PFSK-1 (cell line): Measurements from ENCODE around the gene DDX24.

Experiments used
- FOXP2 ChIP-seq: optimal IDR thresholded peaks from 2 replicates; pipeline ENCODE3; 2011; ENCODE audit warnings: borderline replicate concordance, control low read depth, inconsistent platforms; ENCODE audit not compliant: insufficient read depth; ENCODE audit errors: extremely low read length, extremely low read depth
- POLR2AphosphoS5 ChIP-seq: IDR thresholded peaks from 2 replicates; pipeline ENCODE4 v1.6.1; 2012; ENCODE audit warnings: low read depth, mild to moderate bottlenecking, control low read depth, low read length, moderate library complexity
- SIN3A ChIP-seq: IDR thresholded peaks from 2 replicates; pipeline ENCODE4 v1.6.1; 2012; ENCODE audit warnings: mild to moderate bottlenecking, low read length, moderate library complexity, borderline replicate concordance; ENCODE audit not compliant: insufficient read depth
- TAF1 ChIP-seq: IDR thresholded peaks from 2 replicates; pipeline ENCODE4 v1.6.1; 2012; ENCODE audit warnings: low read length, control low read depth, borderline replicate concordance; ENCODE audit not compliant: insufficient read depth
- TF ChIP-seq, protein P1 (sequence below), 2 experiments: IDR thresholded peaks; 2 replicates each; pipeline versions ENCODE4 v1.6.1 to v1.8.0; 2011 to 2012; ENCODE audit warnings: low read depth in 2 of 2, low read length in 2 of 2, control low read depth in 1 of 2, inconsistent platforms in 1 of 2, mild to moderate bottlenecking in 1 of 2, moderate library complexity in 1 of 2; ENCODE audit not compliant: insufficient read depth in 1 of 2

DNA sequence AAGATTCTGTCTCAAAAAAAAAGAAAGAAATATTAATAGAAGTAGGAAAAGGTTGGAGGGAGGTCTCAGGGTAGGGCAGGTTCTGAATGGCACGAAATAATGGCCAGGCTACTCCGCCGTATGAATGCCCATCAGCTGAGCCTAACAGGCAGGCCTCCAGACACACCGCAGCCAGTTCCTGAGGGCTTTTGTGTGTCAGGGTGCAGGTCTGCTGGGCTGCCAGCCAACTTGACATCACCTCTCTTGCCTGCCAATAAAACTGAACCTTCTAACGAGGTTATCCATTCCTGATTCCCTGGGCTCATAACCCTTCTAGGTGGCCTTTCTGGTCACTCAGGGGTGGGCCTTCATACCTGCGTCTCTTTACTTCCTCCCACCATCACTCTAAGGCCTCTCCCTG is 32.5 kb upstream of the DDX24 start:
- no peak for TF ChIP-seq SIN3A
- no peak for TF ChIP-seq POLR2AphosphoS5
- TF ChIP-seq, protein P1, sequence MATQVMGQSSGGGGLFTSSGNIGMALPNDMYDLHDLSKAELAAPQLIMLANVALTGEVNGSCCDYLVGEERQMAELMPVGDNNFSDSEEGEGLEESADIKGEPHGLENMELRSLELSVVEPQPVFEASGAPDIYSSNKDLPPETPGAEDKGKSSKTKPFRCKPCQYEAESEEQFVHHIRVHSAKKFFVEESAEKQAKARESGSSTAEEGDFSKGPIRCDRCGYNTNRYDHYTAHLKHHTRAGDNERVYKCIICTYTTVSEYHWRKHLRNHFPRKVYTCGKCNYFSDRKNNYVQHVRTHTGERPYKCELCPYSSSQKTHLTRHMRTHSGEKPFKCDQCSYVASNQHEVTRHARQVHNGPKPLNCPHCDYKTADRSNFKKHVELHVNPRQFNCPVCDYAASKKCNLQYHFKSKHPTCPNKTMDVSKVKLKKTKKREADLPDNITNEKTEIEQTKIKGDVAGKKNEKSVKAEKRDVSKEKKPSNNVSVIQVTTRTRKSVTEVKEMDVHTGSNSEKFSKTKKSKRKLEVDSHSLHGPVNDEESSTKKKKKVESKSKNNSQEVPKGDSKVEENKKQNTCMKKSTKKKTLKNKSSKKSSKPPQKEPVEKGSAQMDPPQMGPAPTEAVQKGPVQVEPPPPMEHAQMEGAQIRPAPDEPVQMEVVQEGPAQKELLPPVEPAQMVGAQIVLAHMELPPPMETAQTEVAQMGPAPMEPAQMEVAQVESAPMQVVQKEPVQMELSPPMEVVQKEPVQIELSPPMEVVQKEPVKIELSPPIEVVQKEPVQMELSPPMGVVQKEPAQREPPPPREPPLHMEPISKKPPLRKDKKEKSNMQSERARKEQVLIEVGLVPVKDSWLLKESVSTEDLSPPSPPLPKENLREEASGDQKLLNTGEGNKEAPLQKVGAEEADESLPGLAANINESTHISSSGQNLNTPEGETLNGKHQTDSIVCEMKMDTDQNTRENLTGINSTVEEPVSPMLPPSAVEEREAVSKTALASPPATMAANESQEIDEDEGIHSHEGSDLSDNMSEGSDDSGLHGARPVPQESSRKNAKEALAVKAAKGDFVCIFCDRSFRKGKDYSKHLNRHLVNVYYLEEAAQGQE (IDR thresholded peaks at IDR 0.05; ENCODE audit: insufficient read depth in 1 of 2, low read depth in 2 of 2, low read length in 2 of 2), result no peak
- no peak for TF ChIP-seq TAF1
- TF ChIP-seq FOXP2, result no peak
